ENCODE results near the gene PGAP3. TPM values are rescaled to one million over a fixed set of nuclear protein-coding genes. Genes with fewer than 3 reads are reported as not detected.

The PGAP3 gene
- polyA plus RNA-seq, 3 donors, result 8.3 to 19.3 (median 9.2) TPM

GRCh38 chr17:39627712-39628516 is 59.9 kb downstream of the PGAP3 start:
- Mint-ChIP-seq H3K4me1 (peaks cover 31% of the 10 kb centered on the region), H3K36me3 (no peaks in the 10 kb centered on the region), H3K9me3 (peaks cover 0 to 11% (median 2%) of the 10 kb centered on the region in 7 donors), H3K4me3 (peak overlapping the region in 1 of 2 donors; percentile 71), H3K27ac (peak overlapping the region in 2 of 7 donors; percentile 25 to 70), H3K27me3 (ENCODE audit: low read depth in 3 of 3) (peaks cover 50 to 65% (median 50%) of the 10 kb centered on the region in 3 donors)
- intact Hi-C loops (cut with micrococcal nuclease), result no loop called here
- Histone ChIP-seq H2AFZ (ENCODE audit: insufficient read depth, low read depth, low read length, poor library complexity, severe bottlenecking) (no peak overlapping the region), H3K4me1 (ENCODE audit: control insufficient read depth in 1 of 2, insufficient read depth in 2 of 2, low read length in 2 of 2) (peaks cover 17 to 29% of the 10 kb centered on the region in 2 donors), H3K9me3 (replicated peaks in 1 of 2; ENCODE audit: control insufficient read depth in 1 of 2, insufficient read depth in 1 of 2, low read length in 2 of 2) (no peaks in the 10 kb centered on the region), H3K4me2 (replicated peaks; ENCODE audit: extremely low read depth, low read length, poor library complexity, severe bottlenecking) (no peak overlapping the region), H3K27ac (ENCODE audit: low read depth in 1 of 2, low read length in 2 of 2) (no peak overlapping the region), H3K36me3 (replicated peaks in 1 of 2; ENCODE audit: control insufficient read depth in 1 of 2, insufficient read depth in 2 of 2, low read length in 2 of 2) (no peaks in the 10 kb centered on the region), H3K4me3 (replicated peaks in 1 of 3; ENCODE audit: low read depth in 2 of 3, low read length in 3 of 3) (no peak overlapping the region), H3K79me2 (ENCODE audit: insufficient read depth, low read length) (no peaks in the 10 kb centered on the region), H3K9ac (ENCODE audit: insufficient read depth, low read length, poor library complexity, severe bottlenecking) (no peak overlapping the region), H3K27me3 (ENCODE audit: control insufficient read depth in 2 of 2, insufficient read depth in 2 of 2, low read length in 2 of 2) (peaks cover 16 to 50% of the 10 kb centered on the region in 2 donors), H4K20me1 (ENCODE audit: insufficient read depth, low read length) (no peaks in the 10 kb centered on the region)
- DNase-seq, result no peak
- no peak for TF ChIP-seq CTCF (IDR thresholded peaks at IDR 0.05)
- WGBS (ENCODE audit: insufficient coverage), result 90% methylated on average over 3 of the region's 16 CpGs

GRCh38 chr17:39627047-39627711 is 60.7 kb downstream of the PGAP3 start:
- no peak overlapping the region for H3K4me2 ChIP-seq (replicated peaks; ENCODE audit: extremely low read depth, low read length, poor library complexity, severe bottlenecking)
- H3K4me3 ChIP-seq (replicated peaks in 1 of 3; ENCODE audit: low read depth in 2 of 3, low read length in 3 of 3), result no peak overlapping the region
- intact Hi-C loops (cut with micrococcal nuclease), result no loop called here
- Mint-ChIP-seq H3K36me3 (no peaks in the 10 kb centered on the region), H3K9me3 (peaks cover 0 to 11% (median 2%) of the 10 kb centered on the region in 7 donors), H3K27ac (no peak overlapping the region), H3K27me3 (ENCODE audit: low read depth in 3 of 3) (peaks cover 48 to 65% (median 53%) of the 10 kb centered on the region in 3 donors), H3K4me3 (peak overlapping the region in 1 of 2 donors; percentile 84), H3K4me1 (peaks cover 34% of the 10 kb centered on the region)
- H3K9ac ChIP-seq (ENCODE audit: insufficient read depth, low read length, poor library complexity, severe bottlenecking), result no peak overlapping the region
- H3K27ac ChIP-seq (ENCODE audit: low read depth in 1 of 2, low read length in 2 of 2), result no peak overlapping the region
- no peak for DNase-seq
- no peaks in the 10 kb centered on the region for H4K20me1 ChIP-seq (ENCODE audit: insufficient read depth, low read length)
- peaks cover 16 to 46% of the 10 kb centered on the region in 2 donors for H3K27me3 ChIP-seq (ENCODE audit: control insufficient read depth in 2 of 2, insufficient read depth in 2 of 2, low read length in 2 of 2)
- H3K4me1 ChIP-seq (ENCODE audit: control insufficient read depth in 1 of 2, insufficient read depth in 2 of 2, low read length in 2 of 2), result peaks cover 20 to 33% of the 10 kb centered on the region in 2 donors
- H3K36me3 ChIP-seq (replicated peaks in 1 of 2; ENCODE audit: control insufficient read depth in 1 of 2, insufficient read depth in 2 of 2, low read length in 2 of 2), result no peaks in the 10 kb centered on the region
- no peaks in the 10 kb centered on the region for H3K9me3 ChIP-seq (replicated peaks in 1 of 2; ENCODE audit: control insufficient read depth in 1 of 2, insufficient read depth in 1 of 2, low read length in 2 of 2)
- no peaks in the 10 kb centered on the region for H3K79me2 ChIP-seq (ENCODE audit: insufficient read depth, low read length)
- no peak overlapping the region for H2AFZ ChIP-seq (ENCODE audit: insufficient read depth, low read depth, low read length, poor library complexity, severe bottlenecking)
- no peak for TF ChIP-seq CTCF (IDR thresholded peaks at IDR 0.05)
- WGBS (ENCODE audit: insufficient coverage), result 6% methylated on average over 61 of the region's 72 CpGs

All from CD14-positive monocyte (primary cell).